Activated CD8-positive, alpha-beta T cell treated with anti-CD3 and anti-CD28 coated beads for 36 hours (primary cell): ENCODE measurements around the gene OR8S1. TPM values are rescaled to one million over a fixed set of nuclear protein-coding genes. Genes with fewer than 3 reads are reported as not detected.

Experiments
- ATAC-seq: fragments of 200-7000 bp; cut with Tn5 transposase; one replicate; pipeline ENCODE4 v1.10.0; 2021; ENCODE audit warnings: mild to moderate bottlenecking, moderate library complexity
- CTCF ChIA-PET: fragments of 350-600 bp; sonication (Branson Sonifier 250); formaldehyde crosslinking; loops from one replicate; lab custom pipeline; 2021; ENCODE audit warnings: antibody characterized with exemption; lab: Charles Lee
- POLR2A ChIA-PET: fragments of 350-600 bp; sonication (Branson Sonifier 250); formaldehyde crosslinking; loops from one replicate; lab custom pipeline; 2021; ENCODE audit warnings: antibody characterized with exemption; lab: Charles Lee
- DNase-seq: peaks from one replicate; pipeline ENCODE4 v3.0.0-alpha.2; 2020
- H3K27ac Mint-ChIP-seq: one replicate; pipeline ENCODE4 v1.8.0; 2021; ENCODE audit warnings: mild to moderate bottlenecking, mixed read lengths
- H3K27me3 Mint-ChIP-seq: one replicate; pipeline ENCODE4 v1.8.0; 2021; ENCODE audit warnings: mixed read lengths
- H3K36me3 Mint-ChIP-seq: one replicate; pipeline ENCODE4 v1.8.0; 2021; ENCODE audit warnings: low read depth, mixed read lengths
- H3K4me1 Mint-ChIP-seq: one replicate; pipeline ENCODE4 v1.8.0; 2021; ENCODE audit warnings: low read depth, mixed read lengths
- H3K4me3 Mint-ChIP-seq: one replicate; pipeline ENCODE4 v1.8.0; 2021; ENCODE audit warnings: mild to moderate bottlenecking, moderate library complexity, mixed read lengths
- H3K9me3 Mint-ChIP-seq: one replicate; pipeline ENCODE4 v1.8.0; 2021; ENCODE audit warnings: mixed read lengths
- intact Hi-C: fragments of 100-400 bp; cut with micrococcal nuclease; formaldehyde crosslinking; loops from one replicate; pipeline ENCODE4 v1.10.0; 2022
- total RNA-seq, 2 experiments: library from RNA; stranded (reverse); gene quantifications; one replicate each; pipeline ENCODE4 v1.2.3, GENCODE V29; 2021
- TF ChIP-seq, protein P1 (sequence below): fragments of 200-600 bp; IDR thresholded peaks from one replicate; pipeline ENCODE4 v1.8.0; 2022; ENCODE audit warnings: antibody characterized with exemption, mild to moderate bottlenecking

Gene OR8S1, protein sequence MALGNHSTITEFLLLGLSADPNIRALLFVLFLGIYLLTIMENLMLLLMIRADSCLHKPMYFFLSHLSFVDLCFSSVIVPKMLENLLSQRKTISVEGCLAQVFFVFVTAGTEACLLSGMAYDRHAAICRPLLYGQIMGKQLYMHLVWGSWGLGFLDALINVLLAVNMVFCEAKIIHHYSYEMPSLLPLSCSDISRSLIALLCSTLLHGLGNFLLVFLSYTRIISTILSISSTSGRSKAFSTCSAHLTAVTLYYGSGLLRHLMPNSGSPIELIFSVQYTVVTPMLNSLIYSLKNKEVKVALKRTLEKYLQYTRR
- total RNA-seq = not detected

DNA sequence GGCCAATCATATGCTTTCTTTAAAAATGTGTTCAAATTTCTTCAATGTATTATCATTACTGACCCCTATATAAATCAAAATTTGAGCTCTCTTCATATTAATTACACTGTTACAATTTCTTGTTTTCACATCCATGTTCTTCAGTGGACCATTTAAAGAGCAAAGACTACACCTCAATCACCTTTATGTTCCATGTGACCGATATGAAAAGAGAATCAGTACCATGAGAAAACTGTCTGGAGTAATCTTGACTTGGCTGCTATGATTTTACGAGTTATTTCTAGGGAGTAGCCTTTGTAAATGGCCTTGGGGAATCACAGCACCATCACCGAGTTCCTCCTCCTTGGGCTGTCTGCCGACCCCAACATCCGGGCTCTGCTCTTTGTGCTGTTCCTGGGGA, at the start of gene OR8S1:
Gene OR8S1, plus strand, starts transcription at position 301 of the 400 bp plus-strand sequence. Its CDS starts 0 bp downstream, at position 301.
- TF ChIP-seq, protein P1, sequence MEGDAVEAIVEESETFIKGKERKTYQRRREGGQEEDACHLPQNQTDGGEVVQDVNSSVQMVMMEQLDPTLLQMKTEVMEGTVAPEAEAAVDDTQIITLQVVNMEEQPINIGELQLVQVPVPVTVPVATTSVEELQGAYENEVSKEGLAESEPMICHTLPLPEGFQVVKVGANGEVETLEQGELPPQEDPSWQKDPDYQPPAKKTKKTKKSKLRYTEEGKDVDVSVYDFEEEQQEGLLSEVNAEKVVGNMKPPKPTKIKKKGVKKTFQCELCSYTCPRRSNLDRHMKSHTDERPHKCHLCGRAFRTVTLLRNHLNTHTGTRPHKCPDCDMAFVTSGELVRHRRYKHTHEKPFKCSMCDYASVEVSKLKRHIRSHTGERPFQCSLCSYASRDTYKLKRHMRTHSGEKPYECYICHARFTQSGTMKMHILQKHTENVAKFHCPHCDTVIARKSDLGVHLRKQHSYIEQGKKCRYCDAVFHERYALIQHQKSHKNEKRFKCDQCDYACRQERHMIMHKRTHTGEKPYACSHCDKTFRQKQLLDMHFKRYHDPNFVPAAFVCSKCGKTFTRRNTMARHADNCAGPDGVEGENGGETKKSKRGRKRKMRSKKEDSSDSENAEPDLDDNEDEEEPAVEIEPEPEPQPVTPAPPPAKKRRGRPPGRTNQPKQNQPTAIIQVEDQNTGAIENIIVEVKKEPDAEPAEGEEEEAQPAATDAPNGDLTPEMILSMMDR = no peak
- no peaks in the 10 kb centered on the region for H3K27me3 Mint-ChIP-seq
- CTCF ChIA-PET = interaction anchor here (0.7 kb wide), 1 partner anchor 16 kb away, joined by 3 read pairs; no protein-coding TSS in a partner anchor

DNA sequence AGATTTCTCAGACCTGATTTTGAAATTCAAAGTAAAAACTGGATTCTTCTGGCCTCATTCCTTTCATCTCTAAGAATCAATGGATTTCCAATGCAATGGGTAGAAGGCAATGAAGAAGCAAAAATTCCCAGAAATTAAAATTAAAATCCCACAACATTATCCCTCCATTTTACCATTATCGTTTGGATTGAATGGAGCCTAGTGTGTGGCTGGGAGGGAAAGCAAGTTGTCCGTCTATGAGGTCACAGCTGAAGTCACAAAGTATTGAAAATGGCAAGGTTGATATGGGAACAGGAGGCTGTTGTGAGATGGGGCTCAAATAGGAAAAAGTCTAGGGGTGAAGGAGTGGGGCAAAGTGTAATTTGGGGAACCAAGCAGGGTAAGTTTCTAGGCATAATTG, 43.2 kb upstream of the OR8S1 start, which contains the start of gene C12orf54:
Gene C12orf54, plus strand, starts transcription at position 301 of the 400 bp plus-strand sequence. CDS start 799 bp downstream, outside the sequence.
- POLR2A ChIA-PET = no interaction called here
- H3K4me3 Mint-ChIP-seq = no peak within 1 kb of the TSS
- TF ChIP-seq, protein P1 = no peak
- H3K27ac Mint-ChIP-seq = no peak within 1 kb of the TSS
- peaks cover 7% of the 10 kb centered on the region for H3K27me3 Mint-ChIP-seq
- intact Hi-C loops = no loop called here
- no peaks in the 10 kb centered on the region for H3K4me1 Mint-ChIP-seq
- CTCF ChIA-PET = no interaction called here
- H3K36me3 Mint-ChIP-seq = no peaks in the 10 kb centered on the region
- DNase-seq (no peak), ATAC-seq (no peak)
- peaks cover 4% of the 10 kb centered on the region for H3K9me3 Mint-ChIP-seq

More for the DNA sequence above, at the start of gene OR8S1:
- no peak within 1 kb of the TSS for H3K4me3 Mint-ChIP-seq
- no peaks in the 10 kb centered on the region for H3K9me3 Mint-ChIP-seq
- intact Hi-C loops = no loop called here
- H3K4me1 Mint-ChIP-seq = no peaks in the 10 kb centered on the region
- ATAC-seq (no peak), DNase-seq (no peak)
- POLR2A ChIA-PET = interaction anchor here (0.6 kb wide), 1 partner anchor 586 kb away, joined by 3 read pairs; no protein-coding TSS in a partner anchor
- no peak within 1 kb of the TSS for H3K27ac Mint-ChIP-seq
- H3K36me3 Mint-ChIP-seq = no peaks in the 10 kb centered on the region

DNA sequence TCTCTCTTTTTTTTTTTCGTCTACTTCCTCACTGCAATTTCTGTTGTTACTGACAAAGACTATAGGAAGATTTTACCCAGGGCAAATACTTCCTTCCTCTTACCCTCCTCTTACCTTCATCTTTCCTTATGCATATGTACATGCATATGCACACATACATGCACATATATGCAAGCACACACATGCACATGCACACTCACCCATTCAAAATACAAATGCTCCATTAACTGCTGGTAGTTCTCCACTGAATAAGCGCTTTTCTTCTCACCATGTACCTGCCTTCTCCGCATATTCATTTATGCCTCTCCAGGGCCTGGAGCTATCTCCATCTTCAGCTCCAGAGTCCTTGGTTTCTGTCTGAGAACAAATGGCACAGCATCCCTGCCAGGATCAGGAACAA, 42.5 kb upstream of the OR8S1 start:
- peaks cover 7% of the 10 kb centered on the region for H3K27me3 Mint-ChIP-seq
- peaks cover 4% of the 10 kb centered on the region for H3K9me3 Mint-ChIP-seq
- intact Hi-C loops = no loop called here
- CTCF ChIA-PET = no interaction called here
- no peak overlapping the region for H3K4me3 Mint-ChIP-seq
- no peaks in the 10 kb centered on the region for H3K36me3 Mint-ChIP-seq
- DNase-seq (no peak), ATAC-seq (no peak)
- H3K4me1 Mint-ChIP-seq = no peaks in the 10 kb centered on the region
- TF ChIP-seq, protein P1 = no peak
- POLR2A ChIA-PET = no interaction called here
- H3K27ac Mint-ChIP-seq = no peak overlapping the region

DNA sequence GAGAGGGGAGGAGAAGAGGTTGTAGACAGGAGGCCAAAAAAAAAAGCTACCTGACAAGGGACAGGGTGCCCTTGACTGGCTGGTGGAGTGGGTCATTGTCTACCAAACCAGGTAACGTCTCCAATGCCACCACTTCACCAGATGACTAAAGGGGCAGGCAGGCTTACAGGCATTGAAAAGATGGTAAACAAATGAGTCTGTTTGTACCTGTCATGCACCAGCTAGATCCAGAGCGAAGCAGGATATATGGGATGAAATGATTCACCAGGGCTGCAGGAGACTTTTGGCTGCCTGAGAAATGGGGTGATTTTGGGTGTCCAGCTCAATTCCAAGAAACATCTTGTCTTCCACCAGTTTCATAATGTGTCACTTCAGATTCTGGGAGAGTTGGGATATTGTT, 39.2 kb upstream of the OR8S1 start:
- intact Hi-C loops = no loop called here
- Mint-ChIP-seq H3K4me3 (no peak overlapping the region), H3K27me3 (peaks cover 7% of the 10 kb centered on the region), H3K27ac (no peak overlapping the region), H3K4me1 (peaks cover 6% of the 10 kb centered on the region), H3K36me3 (no peaks in the 10 kb centered on the region), H3K9me3 (no peaks in the 10 kb centered on the region)
- TF ChIP-seq, protein P1 = no peak
- POLR2A ChIA-PET = no interaction called here
- no peak for DNase-seq
- no peak for ATAC-seq
- CTCF ChIA-PET = no interaction called here

DNA sequence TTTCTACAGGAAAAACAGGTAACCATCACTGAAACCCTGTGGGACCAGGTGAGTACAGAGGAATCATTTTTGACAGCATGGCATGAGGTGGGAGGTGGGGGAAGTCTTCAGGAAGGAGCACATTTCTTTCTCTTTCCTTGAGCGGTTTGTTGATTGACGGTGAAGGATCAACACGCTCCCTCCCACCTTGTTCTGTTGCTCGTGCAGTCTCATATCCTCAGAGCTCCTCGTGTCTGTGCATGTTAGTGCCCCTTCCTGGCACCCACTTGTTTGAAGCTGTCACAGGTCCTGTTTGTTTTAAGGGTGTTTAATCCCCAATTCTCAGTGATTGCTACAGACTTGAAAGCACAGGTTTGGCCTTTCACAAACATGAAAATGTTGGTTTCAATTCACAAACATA, 38.8 kb upstream of the OR8S1 start:
- Mint-ChIP-seq H3K4me1 (peaks cover 6% of the 10 kb centered on the region), H3K36me3 (no peaks in the 10 kb centered on the region), H3K27ac (no peak overlapping the region), H3K27me3 (peaks cover 7% of the 10 kb centered on the region), H3K4me3 (no peak overlapping the region), H3K9me3 (no peaks in the 10 kb centered on the region)
- POLR2A ChIA-PET = no interaction called here
- TF ChIP-seq, protein P1 = no peak
- intact Hi-C loops = no loop called here
- ATAC-seq = no peak
- CTCF ChIA-PET = no interaction called here
- DNase-seq = no peak
